Left cardiac atrium (tissue), 4 donors: Measurements from ENCODE around the gene TBL1X. TPM values are rescaled to one million over a fixed set of nuclear protein-coding genes. Genes with fewer than 3 reads are reported as not detected.

ENCODE experiments used
- ATAC-seq, 2 donors: fragments of 200-7000 bp; cut with Tn5 transposase; one replicate each; pipeline ENCODE4 v1.9.1; 2020; ENCODE audit warnings: mild to moderate bottlenecking in 2 of 2, moderate library complexity in 2 of 2
- DNase-seq: peaks from one replicate; pipeline ENCODE4 v3.0.0-alpha.2; 2020
- intact Hi-C, 2 donors: fragments of 100-400 bp; cut with DNase I; formaldehyde crosslinking; loops; one replicate each; pipeline versions ENCODE4 v1.14.1 to v1.15.1; 2022 to 2023
- total RNA-seq, 2 donors: library from RNA; stranded (reverse); fragmentation: NEBNext Ultra II Directional; extraction: Animal tissue kit (Norgen Biotek cat#: 25700); gene quantifications; one replicate each; pipeline ENCODE4 v1.2.1, GENCODE V29; 2021
- donor health status: DM: no; HTN: yes; CAD: no.
- donor health status: DM: no; HTN: yes; CAD: no; lungs with severe emphysema.
- donor health status: DM: yes; HTN: yes; CAD: no.
- donor health status: Dilated cardiomyopathy.

Gene TBL1X
- total RNA-seq, 2 donors from 2014 or later: 9.4 to 16.7 TPM

DNA sequence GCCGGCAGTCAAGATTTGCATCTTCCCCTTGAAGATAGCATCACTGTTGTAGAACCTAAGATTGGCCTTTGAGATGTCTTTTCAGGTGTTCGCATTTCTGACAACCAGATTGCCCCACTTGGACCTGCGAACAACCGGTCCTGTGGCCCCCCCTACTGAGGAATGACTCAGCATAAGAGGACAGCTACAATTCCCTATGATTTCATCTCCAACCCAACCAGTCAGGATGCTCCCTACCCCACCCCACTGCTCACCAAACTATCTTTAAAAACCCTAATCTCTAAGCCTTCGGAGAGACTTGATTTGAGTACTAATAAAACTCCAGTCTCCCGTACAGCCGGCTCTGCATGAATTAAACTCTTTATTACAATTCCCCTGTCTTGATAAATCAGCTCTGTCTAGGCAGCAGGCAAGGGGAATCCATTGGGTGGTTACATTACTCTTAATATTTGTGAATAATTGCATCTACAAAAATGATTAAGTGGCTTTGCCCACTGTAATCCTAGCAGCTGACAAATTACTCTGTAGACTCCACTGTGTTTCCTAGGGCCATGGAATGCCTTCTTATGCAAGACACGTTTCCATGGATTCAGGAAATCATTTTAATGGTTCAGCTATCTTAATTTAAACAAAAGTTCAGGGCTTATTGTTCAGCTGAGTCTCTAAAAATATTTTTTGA, 205.4 kb downstream of the TBL1X start:
- intact Hi-C loops: loop anchor here in 1 of 2 donors (10.0 kb wide), 1 partner anchor 205 kb away; the partner anchor contains the start of gene TBL1X
- ATAC-seq (no peak), DNase-seq (no peak)

DNA sequence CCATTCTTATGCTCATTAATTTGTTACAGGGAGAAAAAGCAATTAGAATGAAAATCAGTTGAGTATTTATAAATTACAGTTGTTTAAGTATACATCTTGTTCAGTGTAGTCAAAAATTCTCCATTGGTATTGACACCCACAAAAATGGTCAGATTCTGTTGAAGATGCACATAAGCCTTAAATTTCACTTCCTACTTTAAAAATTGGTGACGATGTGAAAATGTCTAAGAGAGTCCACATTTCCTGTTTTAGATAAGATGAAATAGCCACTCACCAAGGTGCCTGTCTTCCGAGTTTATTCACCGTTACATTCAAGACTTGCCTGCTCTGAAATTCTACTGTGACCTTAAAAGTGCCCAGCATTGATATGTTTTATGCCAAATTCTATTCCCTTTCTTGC, 207.1 kb downstream of the TBL1X start:
- ATAC-seq: no peak
- intact Hi-C loops: loop anchor here in 1 of 2 donors (10.0 kb wide), 1 partner anchor 207 kb away; the partner anchor contains the start of gene TBL1X
- DNase-seq: no peak

DNA sequence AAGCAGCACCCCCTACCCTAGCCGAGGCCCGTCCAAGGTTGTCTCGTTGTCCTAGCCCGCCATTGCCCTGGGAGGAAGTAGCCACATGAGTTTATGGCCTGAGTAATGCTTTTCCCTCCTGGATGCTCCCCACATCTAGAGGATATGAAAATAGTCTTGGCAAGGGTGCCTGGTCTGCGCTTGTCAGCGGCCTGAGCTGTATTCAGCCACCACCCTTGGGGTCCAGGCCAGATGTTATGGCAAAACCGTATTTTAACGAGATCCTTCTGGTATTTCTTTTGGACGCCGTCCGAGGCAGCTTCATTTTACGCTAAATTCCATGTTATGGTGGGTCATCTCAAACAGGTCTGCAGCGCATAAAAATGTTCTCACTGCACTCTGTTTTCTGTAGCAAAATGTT, 211.4 kb downstream of the TBL1X start:
- ATAC-seq: peak in 1 of 2 donors; percentile 25
- no peak for DNase-seq
- intact Hi-C loops: loop anchor here in 1 of 2 donors (10.0 kb wide), 1 partner anchor 212 kb away; the partner anchor contains the start of gene TBL1X

DNA sequence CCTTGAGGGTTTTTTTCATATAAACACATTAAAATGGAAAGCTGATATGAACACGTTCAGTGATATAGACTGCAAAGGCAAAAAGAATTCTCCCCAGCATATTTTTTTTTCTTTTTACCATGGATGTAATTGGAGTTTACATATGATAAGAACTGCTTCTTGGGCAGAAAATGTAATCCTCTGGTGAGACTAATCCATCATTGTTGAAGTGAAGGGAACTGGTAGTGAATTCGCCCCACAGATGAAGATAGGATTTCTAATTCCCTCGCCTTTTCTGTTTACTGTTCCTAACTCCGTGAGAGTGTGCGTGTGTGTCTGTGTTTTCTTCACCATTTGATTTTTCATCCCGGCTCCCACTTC, 211.9 kb downstream of the TBL1X start:
- no peak for ATAC-seq
- no peak for DNase-seq
- intact Hi-C loops: loop anchor here in 1 of 2 donors (10.0 kb wide), 1 partner anchor 212 kb away; the partner anchor contains the start of gene TBL1X

DNA sequence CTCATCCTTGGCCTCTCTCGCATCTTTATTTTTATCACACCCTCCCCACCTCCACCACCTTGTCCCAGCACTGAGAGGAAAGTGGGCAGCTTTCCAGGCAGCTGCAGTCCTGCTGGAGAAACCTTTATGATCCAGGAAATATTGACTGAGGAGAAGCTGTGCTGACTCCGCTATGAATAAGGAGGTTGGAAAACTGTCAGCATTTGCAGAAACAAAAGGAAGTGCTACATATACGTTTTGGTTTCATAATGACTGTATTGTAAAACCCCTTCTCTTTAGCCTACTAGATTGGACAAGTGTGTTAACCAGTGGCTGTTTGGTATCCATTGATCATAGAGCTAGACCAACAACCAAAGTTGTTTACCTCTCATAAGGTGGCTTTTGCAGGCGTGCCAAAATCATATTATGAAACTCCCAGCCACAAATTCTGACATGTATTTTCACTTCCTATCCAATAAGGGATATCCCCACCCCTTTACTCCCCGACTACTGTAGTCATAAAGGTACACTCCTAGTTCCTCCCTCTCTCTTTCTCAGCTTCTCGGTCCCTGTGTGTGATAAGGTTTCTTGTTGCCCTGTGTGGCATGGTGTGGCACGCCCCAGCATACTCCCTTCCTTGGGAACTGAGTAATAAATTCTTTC, 212.4 kb downstream of the TBL1X start:
- no peak for DNase-seq
- intact Hi-C loops: loop anchor here in 1 of 2 donors (10.0 kb wide), 1 partner anchor 212 kb away; the partner anchor contains the start of gene TBL1X
- no peak for ATAC-seq

DNA sequence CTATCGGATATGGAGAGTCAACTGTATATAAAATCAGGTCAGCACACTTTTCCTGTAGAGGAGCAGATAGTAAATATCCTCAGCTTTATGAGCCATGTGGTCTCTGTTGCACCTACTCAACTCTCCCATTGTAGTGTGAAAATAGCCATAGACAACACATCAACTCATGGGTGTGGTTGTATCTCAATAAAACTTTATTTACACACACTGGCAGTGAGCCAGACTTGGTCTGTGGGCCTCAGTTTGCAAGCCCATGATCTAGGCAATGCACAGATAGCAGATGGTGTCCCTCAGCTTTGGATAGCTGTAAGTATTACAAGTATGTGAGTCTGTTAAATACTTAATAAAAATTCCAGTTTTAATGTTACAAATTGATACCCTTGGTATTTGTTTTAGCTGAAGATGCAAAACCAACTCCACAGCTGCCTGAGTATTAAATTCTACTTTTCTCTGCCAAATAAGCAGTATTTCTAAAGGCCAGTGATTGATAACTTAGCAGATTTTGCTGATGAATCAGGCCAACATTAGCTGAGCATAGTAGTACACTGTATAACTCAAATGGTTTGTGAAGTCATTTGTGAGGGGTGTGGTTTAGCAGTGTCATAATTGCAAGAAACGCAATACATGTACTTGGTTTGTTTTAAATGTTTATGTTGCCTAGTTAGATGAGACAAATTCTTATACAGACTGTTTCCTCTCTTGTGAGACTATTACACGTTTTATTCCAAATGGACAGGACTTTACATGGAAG, 213.5 kb downstream of the TBL1X start:
- intact Hi-C loops: loop anchor here in 1 of 2 donors (10.0 kb wide), 1 partner anchor 214 kb away; the partner anchor contains the start of gene TBL1X
- ATAC-seq (no peak), DNase-seq (no peak)

DNA sequence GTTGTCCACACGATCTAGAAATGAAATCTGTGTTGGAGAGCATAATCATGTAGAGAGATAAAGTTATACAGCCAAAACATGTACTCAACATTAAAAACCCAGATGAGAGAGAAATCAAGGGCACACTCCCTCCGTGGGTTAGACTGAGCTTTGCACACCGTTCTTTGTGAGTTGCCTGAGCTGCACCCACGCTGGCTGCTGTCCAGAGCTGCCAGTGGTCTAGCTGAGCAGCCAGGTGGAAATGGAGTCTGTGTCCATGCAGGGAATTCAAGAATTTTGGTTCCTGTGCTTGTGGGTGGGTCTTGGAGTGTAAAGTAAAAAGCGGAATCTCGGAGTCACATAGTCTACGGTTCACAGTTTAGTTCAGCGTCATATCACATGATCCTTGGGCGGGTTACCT, 216.2 kb downstream of the TBL1X start:
- intact Hi-C loops: no loop called here
- DNase-seq (no peak), ATAC-seq (no peak)

DNA sequence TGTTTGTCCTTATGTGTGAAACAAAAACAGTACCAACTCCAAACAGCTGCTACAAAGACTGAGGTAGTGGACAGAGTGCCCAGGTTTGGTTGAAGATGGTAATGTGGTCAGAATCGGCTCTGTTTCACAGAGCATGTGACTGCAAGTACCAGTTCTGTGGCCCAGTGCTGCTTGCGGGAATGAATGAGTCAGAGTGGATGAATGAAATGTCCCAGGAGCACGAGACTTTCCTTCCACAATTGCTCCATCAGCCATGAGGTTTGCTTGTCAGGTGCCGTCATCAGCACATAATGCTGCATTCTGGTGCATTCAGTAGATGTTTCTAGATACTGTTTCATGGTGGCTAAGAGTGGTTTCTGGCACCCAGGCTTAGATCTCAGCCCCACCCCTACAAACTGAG, 216.6 kb downstream of the TBL1X start:
- intact Hi-C loops: no loop called here
- DNase-seq: no peak
- ATAC-seq: no peak

DNA sequence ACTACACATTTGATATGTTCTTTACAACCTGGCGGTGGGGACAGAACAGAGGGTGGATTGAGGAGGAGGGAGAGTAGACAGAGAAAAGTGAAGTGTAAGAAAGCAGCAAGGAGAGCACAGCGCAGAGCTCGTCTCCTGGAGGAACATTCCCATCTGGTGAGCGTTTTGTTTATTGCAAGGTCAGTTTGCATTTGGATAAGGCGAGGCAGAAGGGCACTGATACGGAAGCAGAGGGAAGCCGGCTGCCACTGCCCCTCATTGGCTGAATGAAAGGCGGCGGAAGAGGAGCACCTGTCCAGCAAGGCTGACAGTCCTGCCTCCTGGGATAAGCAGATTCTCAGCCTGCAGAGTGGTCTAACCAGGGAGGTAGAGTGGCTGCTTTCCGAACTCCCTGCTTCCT, 217.6 kb downstream of the TBL1X start:
- ATAC-seq (peak; percentile 45 to 67), DNase-seq (no peak)
- intact Hi-C loops: no loop called here

DNA sequence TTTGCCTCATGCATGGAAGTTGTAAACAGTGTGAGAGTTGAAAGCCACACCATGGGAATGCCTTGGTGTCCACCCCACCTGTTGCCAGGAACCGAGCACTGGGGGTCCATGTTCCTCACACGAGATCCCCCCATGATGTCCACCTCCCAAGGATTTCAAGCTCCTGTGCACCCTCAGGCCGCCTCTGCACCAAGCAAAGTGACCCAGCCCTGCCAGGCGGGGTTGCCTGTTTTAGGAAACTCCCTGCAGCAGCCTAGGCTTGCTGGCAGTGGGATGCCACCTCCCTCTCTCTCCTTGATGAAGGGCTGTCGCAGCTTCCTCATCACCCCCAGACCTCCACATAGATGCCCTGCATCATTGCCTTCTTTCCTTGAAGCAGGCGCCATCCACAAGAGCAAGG, 218.0 kb downstream of the TBL1X start:
- no peak for DNase-seq
- ATAC-seq: no peak
- intact Hi-C loops: no loop called here

DNA sequence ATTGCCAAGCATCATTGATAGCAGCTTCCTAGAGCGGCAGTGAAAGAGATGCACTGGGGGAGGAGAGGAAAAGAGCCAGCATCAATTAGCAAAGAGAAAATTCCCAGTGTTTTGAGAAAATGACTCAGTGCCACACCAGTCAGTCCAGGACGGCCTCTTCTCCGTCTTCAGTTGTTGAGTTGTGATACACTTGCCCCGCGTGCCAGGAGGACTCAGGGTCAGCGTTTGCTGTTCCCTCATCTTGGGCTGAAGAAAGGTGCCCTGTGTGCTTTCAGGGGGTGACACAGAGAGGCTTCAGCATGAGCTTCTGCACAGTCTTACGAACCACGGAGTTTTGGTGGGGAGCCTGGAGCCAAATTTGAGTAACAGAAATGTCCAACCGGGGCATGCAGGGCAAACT, 218.5 kb downstream of the TBL1X start:
- intact Hi-C loops: no loop called here
- DNase-seq (no peak), ATAC-seq (no peak)

DNA sequence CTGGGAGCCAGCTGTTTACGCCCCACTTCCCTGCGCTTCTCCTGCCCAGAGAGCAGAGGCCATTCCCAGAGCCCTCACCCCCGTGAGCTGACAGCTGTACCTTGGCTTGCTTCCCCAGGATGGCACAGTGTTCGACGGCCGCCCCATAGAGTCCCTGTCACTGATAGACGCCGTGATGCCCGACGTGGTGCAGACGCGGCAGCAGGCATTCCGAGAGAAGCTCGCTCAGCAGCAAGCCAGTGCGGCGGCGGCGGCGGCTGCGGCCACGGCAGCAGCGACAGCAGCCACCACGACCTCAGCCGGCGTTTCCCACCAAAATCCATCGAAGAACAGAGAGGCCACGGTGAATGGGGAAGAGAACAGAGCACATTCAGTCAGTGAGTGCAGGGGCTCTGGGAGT, 223.0 kb downstream of the TBL1X start:
- DNase-seq (no peak), ATAC-seq (peak in 1 of 2 donors; percentile 36)
- intact Hi-C loops: no loop called here

DNA sequence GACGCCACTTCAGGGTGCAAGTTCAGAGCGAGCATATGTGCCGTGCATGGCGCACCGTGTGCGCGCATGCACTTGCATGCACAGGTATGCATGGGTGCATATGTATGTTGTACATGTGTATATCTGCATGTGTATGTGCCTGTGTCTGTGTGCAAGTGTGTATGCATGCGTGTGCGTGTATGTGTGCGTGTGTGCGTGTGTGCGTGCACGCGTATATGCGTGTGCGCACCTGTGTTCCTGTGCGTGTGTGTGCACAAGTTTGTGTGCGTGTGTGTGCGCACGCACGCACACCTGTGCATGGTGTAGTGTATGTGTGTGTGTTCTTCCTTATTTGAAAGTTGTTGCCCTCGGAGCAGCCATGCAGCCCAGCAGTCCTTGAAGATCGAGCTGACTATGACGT, 224.0 kb downstream of the TBL1X start:
- no peak for DNase-seq
- no peak for ATAC-seq
- intact Hi-C loops: no loop called here

DNA sequence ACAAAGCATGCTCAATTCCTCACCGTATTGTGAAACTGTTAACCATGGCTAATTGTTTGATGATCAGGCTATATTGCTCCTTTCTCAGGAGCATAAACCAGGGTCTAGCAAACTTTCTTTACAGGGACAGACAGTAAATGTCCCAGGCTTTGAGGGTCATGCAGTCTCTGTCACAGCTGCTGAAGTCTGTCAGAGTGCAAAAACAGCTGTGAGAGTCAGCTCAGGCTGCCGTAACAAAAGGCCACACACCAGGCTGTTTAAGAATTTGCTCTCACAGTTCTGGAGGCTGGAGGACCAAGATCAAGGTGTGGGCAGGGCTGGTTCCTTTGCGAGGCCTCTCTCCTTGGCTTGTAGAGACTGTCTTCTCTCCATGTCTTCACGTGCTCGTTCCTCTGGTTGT, 225.2 kb downstream of the TBL1X start:
- intact Hi-C loops: no loop called here
- DNase-seq (no peak), ATAC-seq (no peak)

DNA sequence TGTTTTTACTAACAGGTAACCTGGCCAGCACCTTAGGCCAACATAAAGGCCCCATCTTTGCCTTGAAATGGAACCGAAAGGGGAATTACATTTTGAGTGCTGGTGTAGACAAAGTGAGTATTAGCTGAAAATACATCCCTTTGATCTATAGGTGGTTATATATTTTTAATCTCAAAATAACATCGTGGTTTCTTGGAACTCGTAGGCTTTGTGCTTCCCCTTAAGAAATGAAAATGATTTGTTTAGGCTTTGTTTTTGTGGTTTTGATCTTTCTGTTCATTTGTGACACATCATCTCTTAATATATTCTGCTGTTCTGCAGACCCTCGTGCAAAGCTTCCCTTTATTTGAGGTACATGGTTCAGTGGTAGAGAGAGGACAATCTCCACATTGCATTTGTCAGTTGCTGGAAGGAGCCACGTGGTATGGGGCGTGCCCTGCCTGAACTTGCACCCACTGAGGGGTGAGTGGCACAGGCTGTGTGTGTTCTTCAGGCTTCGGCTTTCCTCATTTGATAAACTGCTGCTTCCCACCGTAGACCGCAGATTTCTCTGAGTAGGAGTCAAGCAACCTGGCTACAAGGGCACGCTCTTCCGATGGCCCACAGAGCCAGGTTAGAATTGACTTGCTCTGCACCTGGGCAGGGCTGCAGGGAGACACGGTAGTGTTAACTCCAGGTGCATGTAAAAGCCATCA, 228.6 kb downstream of the TBL1X start:
- intact Hi-C loops: no loop called here
- no peak for ATAC-seq

DNA sequence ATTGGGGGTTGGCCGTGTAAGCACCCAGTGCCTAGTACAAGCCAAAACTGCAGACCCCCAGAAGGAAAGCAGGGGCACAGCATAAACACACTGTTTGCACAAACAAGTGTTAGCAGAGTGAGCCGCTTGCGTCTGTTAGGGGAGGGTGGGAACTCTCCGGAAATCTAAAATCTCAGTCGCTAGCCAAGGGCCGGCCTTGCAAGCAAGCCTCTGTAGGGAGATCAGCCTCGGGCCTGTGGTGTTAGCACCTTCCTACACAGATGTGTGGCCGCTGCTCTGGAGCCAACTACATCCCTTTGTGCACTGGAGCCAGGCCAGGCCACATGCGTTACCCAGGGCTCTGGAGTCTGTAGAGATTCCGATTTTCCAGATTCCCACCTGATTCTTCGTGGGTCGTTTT, 233.7 kb downstream of the TBL1X start:
- DNase-seq (no peak), ATAC-seq (no peak)
- intact Hi-C loops: no loop called here

More for the DNA sequence above, 228.6 kb downstream of the TBL1X start:
- DNase-seq: no peak

DNA sequence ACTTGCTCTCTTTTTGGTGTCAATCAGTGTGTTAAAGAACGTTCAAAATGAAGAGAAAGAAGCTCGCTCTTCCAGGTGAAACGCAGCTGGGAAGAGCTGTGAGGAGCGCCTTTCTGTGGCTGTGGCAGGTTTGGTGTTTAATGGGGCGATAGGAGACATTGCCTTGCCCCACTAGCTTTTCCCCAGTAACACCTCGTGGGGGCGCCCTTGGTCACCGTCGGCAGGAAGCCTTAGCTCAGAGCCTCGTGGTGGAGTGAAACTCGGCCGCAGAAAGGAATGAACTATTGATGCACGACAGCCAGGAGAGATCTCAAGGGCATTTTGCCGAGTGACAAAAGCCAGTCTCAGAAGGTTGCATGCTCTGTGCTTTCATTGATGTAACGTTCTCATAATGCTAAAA, 235.7 kb downstream of the TBL1X start:
- DNase-seq (no peak), ATAC-seq (no peak)
- intact Hi-C loops: no loop called here

DNA sequence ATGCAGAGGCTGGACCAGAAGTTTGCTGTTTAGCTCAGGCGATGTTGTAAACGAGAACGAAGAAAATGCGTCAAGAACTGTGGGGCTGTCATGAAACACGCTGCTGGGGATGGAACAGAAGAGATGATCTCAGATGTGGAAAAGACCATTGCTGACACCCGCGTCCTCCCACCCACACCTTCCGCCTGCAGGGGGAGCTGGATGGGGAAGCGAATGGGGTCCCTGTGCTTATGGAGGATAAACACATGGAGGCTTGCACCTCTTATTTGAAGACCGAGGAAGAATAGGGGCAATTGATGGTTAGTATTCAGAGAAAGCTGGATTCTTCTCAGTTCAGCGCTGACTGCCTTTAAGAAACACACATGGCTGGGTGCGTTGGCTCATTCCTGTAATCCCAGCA, 236.9 kb downstream of the TBL1X start:
- ATAC-seq: no peak
- intact Hi-C loops: no loop called here
- DNase-seq: no peak

DNA sequence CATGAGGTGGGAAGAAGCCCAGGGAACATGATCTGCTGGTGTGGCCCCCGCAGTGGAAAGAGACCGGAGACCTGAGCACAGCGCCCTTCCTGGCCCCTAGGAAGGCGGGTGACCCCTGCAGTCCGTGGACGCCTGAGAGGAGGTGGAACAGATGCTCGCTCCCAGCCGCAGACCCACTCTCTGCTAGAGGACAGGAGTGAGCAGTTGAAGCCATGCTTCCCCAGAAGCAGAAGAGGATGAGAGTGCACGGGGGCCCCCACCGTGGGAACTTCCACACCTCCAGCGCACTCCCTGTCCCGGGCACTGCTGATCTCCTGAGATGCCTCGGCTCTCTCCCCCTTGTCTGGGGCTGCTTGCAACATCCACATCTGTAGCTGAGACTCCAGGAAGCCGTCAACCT, 238.5 kb downstream of the TBL1X start:
- ATAC-seq (no peak), DNase-seq (no peak)
- intact Hi-C loops: no loop called here
